Liver (tissue), 9 donors: Measurements from ENCODE around the gene PISD. TPM values are rescaled to one million over a fixed set of nuclear protein-coding genes. Genes with fewer than 3 reads are reported as not detected.

Experiments used
- DNase-seq: peaks from one replicate; pipeline ENCODE4 v3.0.0-alpha.2; 2017; ENCODE audit warnings: low spot score
- H3K27ac ChIP-seq, 2 donors: one replicate each; pipeline ENCODE4 v1.7.0; 2013; ENCODE audit warnings: inconsistent platforms in 2 of 2, low read length in 2 of 2, control low read depth in 1 of 2, low read depth in 1 of 2, mild to moderate bottlenecking in 1 of 2
- H3K27me3 ChIP-seq, 4 donors: one replicate each; pipeline versions ENCODE4 v1.6.1 to v1.7.0; 2013; ENCODE audit warnings: low read length in 3 of 4, inconsistent platforms in 1 of 4, mild to moderate bottlenecking in 1 of 4, moderate library complexity in 1 of 4; ENCODE audit not compliant: control insufficient read depth in 4 of 4, insufficient read depth in 4 of 4
- H3K36me3 ChIP-seq, 4 donors: one replicate each; pipeline versions ENCODE4 v1.6.1 to v1.7.0; 2013; ENCODE audit warnings: low read length in 3 of 4, mild to moderate bottlenecking in 3 of 4, low read depth in 1 of 4, moderate library complexity in 1 of 4; ENCODE audit not compliant: control insufficient read depth in 4 of 4, insufficient read depth in 3 of 4
- H3K4me1 ChIP-seq, 4 donors: one replicate each; pipeline versions ENCODE4 v1.6.1 to v1.7.0; 2013; ENCODE audit warnings: low read length in 3 of 4, mild to moderate bottlenecking in 3 of 4, moderate library complexity in 1 of 4; ENCODE audit not compliant: control insufficient read depth in 4 of 4, insufficient read depth in 4 of 4
- H3K4me3 ChIP-seq, 3 donors: one replicate each; pipeline versions ENCODE4 v1.6.1 to v1.7.0; 2013; ENCODE audit warnings: low read length in 3 of 3, control low read depth in 1 of 3, low read depth in 1 of 3, mild to moderate bottlenecking in 1 of 3
- H3K9ac ChIP-seq, 2 donors: one replicate each; pipeline ENCODE4 v1.7.0; 2013; ENCODE audit warnings: low read length in 2 of 2, mild to moderate bottlenecking in 2 of 2, moderate library complexity in 2 of 2, control low read depth in 1 of 2, low read depth in 1 of 2
- H3K9me3 ChIP-seq, 4 donors: one replicate each; pipeline versions ENCODE4 v1.6.1 to v1.7.0; 2013; ENCODE audit warnings: low read length in 3 of 4; ENCODE audit not compliant: control insufficient read depth in 4 of 4
- ATF3 ChIP-seq: IDR thresholded peaks from 2 replicates; pipeline ENCODE4 v1.6.1; 2016; ENCODE audit warnings: antibody characterized with exemption
- EGR1 ChIP-seq, 2 donors: IDR thresholded peaks; 2 replicates each; pipeline ENCODE4 v1.6.1; 2016 to 2018; ENCODE audit warnings: antibody characterized with exemption in 2 of 2, low read depth in 2 of 2
- FOXA1 ChIP-seq: IDR thresholded peaks from 2 replicates; pipeline ENCODE4 v1.6.1; 2016; ENCODE audit warnings: antibody characterized with exemption
- FOXA2 ChIP-seq: IDR thresholded peaks from 2 replicates; pipeline ENCODE4 v1.6.1; 2016; ENCODE audit warnings: antibody characterized with exemption
- JUND ChIP-seq, 2 donors: IDR thresholded peaks; 2 replicates each; pipeline ENCODE4 v1.6.1; 2016; ENCODE audit warnings: antibody characterized with exemption in 2 of 2
- NR2F2 ChIP-seq: IDR thresholded peaks from 2 replicates; pipeline ENCODE4 v1.6.1; 2016; ENCODE audit warnings: antibody characterized with exemption
- RAD21 ChIP-seq, 2 donors: IDR thresholded peaks; 2 replicates each; pipeline ENCODE4 v1.6.1; 2016; ENCODE audit warnings: antibody characterized with exemption in 2 of 2, mild to moderate bottlenecking in 2 of 2
- REST ChIP-seq: IDR thresholded peaks from 2 replicates; pipeline ENCODE4 v1.6.1; 2016; ENCODE audit warnings: antibody characterized with exemption, mild to moderate bottlenecking
- SP1 ChIP-seq: IDR thresholded peaks from 2 replicates; pipeline ENCODE4 v1.6.1; 2018; ENCODE audit warnings: antibody characterized with exemption, mild to moderate bottlenecking
- TAF1 ChIP-seq: conservative IDR thresholded peaks from 2 replicates; pipeline ENCODE4 v1.6.1; 2016; ENCODE audit warnings: antibody characterized with exemption, mild to moderate bottlenecking
- YY1 ChIP-seq: IDR thresholded peaks from 2 replicates; pipeline ENCODE4 v1.6.1; 2016; ENCODE audit warnings: antibody characterized with exemption, mild to moderate bottlenecking
- WGBS: extraction: QIAGEN DNeasy Blood & Tissue Kit; methylation state at CpG from one replicate; pipeline ENCODE4 v1.1.7; 2013; 5-methylcytosine and 5-hydroxymethylcytosine counted together
- polyA plus RNA-seq, 2 donors: library from polyadenylated mRNA; stranded (reverse) in 1 of 2; unstranded in 1 of 2; fragments of 200-250 nt in 1 of 2; fragments of >200 nt in 1 of 2; fragmentation: Nextera tagmentation in 1 of 2; extraction: Ambion mirVana in 1 of 2; gene quantifications; one replicate each; pipeline versions ENCODE4 v1.2.1 to v1.2.3, GENCODE V29; 2013 to 2015
- total RNA-seq, 2 donors: library from RNA; depleted of rRNA; stranded (reverse); fragments of >200 nt; gene quantifications; one replicate each; pipeline ENCODE4 v1.2.3, GENCODE V29; 2014
- TF ChIP-seq, protein P1 (sequence below): IDR thresholded peaks from 2 replicates; pipeline ENCODE4 v1.6.1; 2016; ENCODE audit warnings: antibody characterized with exemption
- TF ChIP-seq, protein P2 (sequence below): IDR thresholded peaks from 2 replicates; pipeline ENCODE4 v1.6.1; 2016; ENCODE audit warnings: antibody characterized with exemption
- donor health status: healthy.
- donor health status: healthy.
- donor health status: healthy.
- donor health status: healthy.
- donor health status: healthy.

The PISD gene
- total and polyA plus RNA-seq, 4 donors, result 14.7 to 28.3 (median 20.4) TPM

- Histone ChIP-seq H3K4me3 (no peak overlapping the region), H3K9me3 (no peaks in the 10 kb centered on the region), H3K4me1 (no peaks in the 10 kb centered on the region), H3K27ac (no peak overlapping the region), H3K36me3 (peaks cover 5 to 25% (median 15%) of the 10 kb centered on the region in 4 donors), H3K9ac (no peak overlapping the region), H3K27me3 (no peaks in the 10 kb centered on the region)
- DNase-seq, result no peak
- no peak for TF ChIP-seq TAF1
- TF ChIP-seq SP1, result no peak
- TF ChIP-seq RAD21 (IDR thresholded peaks at IDR 0.05), result no peak
- WGBS, result 69% methylated on average over 6 of the region's 6 CpGs
Observed at GRCh38 chr22:31650391-31650790, 11.6 kb downstream of the PISD start.

- peaks cover 5 to 26% (median 15%) of the 10 kb centered on the region in 4 donors for H3K36me3 ChIP-seq
- TF ChIP-seq JUND (IDR thresholded peaks at IDR 0.05) (no peak), FOXA2 (no peak), NR2F2 (no peak), ATF3 (no peak), YY1 (no peak), TAF1 (no peak), EGR1 (IDR thresholded peaks at IDR 0.05; ENCODE audit: low read depth in 2 of 2) (no peak), REST (no peak), FOXA1 (no peak)
- TF ChIP-seq, protein P1, sequence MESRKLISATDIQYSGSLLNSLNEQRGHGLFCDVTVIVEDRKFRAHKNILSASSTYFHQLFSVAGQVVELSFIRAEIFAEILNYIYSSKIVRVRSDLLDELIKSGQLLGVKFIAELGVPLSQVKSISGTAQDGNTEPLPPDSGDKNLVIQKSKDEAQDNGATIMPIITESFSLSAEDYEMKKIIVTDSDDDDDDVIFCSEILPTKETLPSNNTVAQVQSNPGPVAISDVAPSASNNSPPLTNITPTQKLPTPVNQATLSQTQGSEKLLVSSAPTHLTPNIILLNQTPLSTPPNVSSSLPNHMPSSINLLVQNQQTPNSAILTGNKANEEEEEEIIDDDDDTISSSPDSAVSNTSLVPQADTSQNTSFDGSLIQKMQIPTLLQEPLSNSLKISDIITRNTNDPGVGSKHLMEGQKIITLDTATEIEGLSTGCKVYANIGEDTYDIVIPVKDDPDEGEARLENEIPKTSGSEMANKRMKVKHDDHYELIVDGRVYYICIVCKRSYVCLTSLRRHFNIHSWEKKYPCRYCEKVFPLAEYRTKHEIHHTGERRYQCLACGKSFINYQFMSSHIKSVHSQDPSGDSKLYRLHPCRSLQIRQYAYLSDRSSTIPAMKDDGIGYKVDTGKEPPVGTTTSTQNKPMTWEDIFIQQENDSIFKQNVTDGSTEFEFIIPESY, result no peak
- TF ChIP-seq, protein P2, sequence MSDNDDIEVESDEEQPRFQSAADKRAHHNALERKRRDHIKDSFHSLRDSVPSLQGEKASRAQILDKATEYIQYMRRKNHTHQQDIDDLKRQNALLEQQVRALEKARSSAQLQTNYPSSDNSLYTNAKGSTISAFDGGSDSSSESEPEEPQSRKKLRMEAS, result no peak
- WGBS, result 93% methylated on average over 11 of the region's 11 CpGs
- H3K27ac ChIP-seq, result no peak overlapping the region
- DNase-seq, result no peak
- no peaks in the 10 kb centered on the region for H3K9me3 ChIP-seq
- H3K4me3 ChIP-seq, result no peak overlapping the region
- no peaks in the 10 kb centered on the region for H3K4me1 ChIP-seq
- H3K9ac ChIP-seq, result no peak overlapping the region
- no peaks in the 10 kb centered on the region for H3K27me3 ChIP-seq
Observed at GRCh38 chr22:31647523-31648320, 14.3 kb downstream of the PISD start.
